Measurements from ENCODE around the gene SLC36A1.
"Not testable (repeated sequence)": the region's sequence is repeated elsewhere in the genome, so short reads cannot be mapped to it uniquely, and the experiment has no call there.

The SLC36A1 gene

DNA sequence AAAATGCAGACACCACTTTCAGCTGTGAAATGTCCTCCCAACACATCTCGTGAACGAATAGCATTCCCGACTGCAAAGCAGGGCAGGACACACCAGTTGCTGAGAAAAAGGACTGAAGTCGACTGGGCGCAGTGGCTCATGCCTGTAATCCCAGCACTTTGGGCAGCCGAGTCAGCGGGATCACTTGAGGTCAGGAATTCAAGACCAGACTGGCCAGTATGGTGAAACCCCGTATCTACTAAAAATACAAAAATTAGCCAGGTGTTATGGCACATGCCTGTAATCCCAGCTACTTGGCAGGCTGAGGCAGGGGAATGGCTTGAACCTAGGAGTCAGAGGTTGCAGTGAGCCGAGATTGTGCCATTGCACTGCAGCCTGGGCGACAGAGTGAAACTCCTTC lies 60.9 kb downstream of the SLC36A1 start:
- H3K4me1 ChIP-seq (ENCODE audit: control insufficient read depth, insufficient read depth, low read length); H3K27me3 ChIP-seq (ENCODE audit: control insufficient read depth in 1 of 2, insufficient read depth in 2 of 2, low read length in 2 of 2); H3K4me3 ChIP-seq (ENCODE audit: low read length in 2 of 2); H3K9ac ChIP-seq (ENCODE audit: low read length in 2 of 2); H3K36me3 ChIP-seq (ENCODE audit: control insufficient read depth in 2 of 2, insufficient read depth in 2 of 2, low read length in 2 of 2); H3K27ac ChIP-seq (ENCODE audit: low read length); H3K9me3 ChIP-seq (ENCODE audit: control insufficient read depth in 2 of 2, low read length in 2 of 2): not testable (repeated sequence)

DNA sequence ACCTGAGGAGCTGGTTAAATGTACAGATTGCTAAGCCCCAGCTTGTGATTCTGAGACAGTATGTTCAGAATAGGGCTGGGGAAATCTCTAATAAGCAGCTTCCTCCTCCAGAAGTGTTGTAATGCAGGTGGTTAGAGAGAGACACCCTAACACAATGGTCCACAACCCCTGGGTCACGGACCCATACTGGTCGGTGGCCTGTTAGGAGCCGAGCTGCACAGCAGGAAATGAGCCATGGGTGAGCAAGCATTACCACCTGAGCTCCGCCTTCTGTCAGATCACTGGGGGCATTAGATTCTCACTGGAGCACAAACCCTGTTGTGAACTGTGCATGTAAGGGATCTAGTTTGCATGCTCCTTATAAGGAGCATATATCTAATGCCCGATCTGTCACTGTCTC lies 61.8 kb downstream of the SLC36A1 start:
- no peak overlapping the region for H3K27ac ChIP-seq (ENCODE audit: low read length)
- H3K27me3 ChIP-seq (ENCODE audit: control insufficient read depth in 1 of 2, insufficient read depth in 2 of 2, low read length in 2 of 2), result no peaks in the 10 kb centered on the region
- peaks cover 0 to 4% of the 10 kb centered on the region in 2 donors for H3K36me3 ChIP-seq (ENCODE audit: control insufficient read depth in 2 of 2, insufficient read depth in 2 of 2, low read length in 2 of 2)
- H3K4me1 ChIP-seq (ENCODE audit: control insufficient read depth, insufficient read depth, low read length), result no peaks in the 10 kb centered on the region
- H3K4me3 ChIP-seq (ENCODE audit: low read length in 2 of 2), result no peak overlapping the region
- H3K9ac ChIP-seq (ENCODE audit: low read length in 2 of 2), result no peak overlapping the region
- no peaks in the 10 kb centered on the region for H3K9me3 ChIP-seq (ENCODE audit: control insufficient read depth in 2 of 2, low read length in 2 of 2)

DNA sequence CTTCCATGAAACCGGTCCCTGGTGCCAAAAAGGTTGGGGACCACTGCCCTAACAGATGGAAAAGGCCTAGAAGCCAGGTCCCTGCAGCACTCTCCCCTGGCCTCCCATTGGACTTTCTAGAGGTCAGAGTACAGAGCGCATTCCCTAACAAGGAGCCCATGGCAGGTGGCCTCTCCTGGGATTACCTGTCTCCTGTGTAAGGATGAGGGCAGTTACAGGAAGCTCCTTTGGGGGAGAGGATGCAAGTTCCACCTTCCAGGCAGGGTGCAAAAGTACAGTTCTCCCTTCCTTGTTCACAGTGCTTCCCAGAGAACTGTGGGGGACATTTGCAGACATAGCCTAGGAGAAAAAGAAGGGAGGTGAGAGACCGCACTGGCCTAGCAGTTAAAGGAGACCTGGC lies 62.4 kb downstream of the SLC36A1 start:
- Histone ChIP-seq H3K27me3 (ENCODE audit: control insufficient read depth in 1 of 2, insufficient read depth in 2 of 2, low read length in 2 of 2) (no peaks in the 10 kb centered on the region), H3K9me3 (ENCODE audit: control insufficient read depth in 2 of 2, low read length in 2 of 2) (no peaks in the 10 kb centered on the region), H3K4me3 (ENCODE audit: low read length in 2 of 2) (no peak overlapping the region), H3K4me1 (ENCODE audit: control insufficient read depth, insufficient read depth, low read length) (no peaks in the 10 kb centered on the region), H3K27ac (ENCODE audit: low read length) (no peak overlapping the region), H3K36me3 (ENCODE audit: control insufficient read depth in 2 of 2, insufficient read depth in 2 of 2, low read length in 2 of 2) (peaks cover 0 to 4% of the 10 kb centered on the region in 2 donors), H3K9ac (ENCODE audit: low read length in 2 of 2) (no peak overlapping the region)

DNA sequence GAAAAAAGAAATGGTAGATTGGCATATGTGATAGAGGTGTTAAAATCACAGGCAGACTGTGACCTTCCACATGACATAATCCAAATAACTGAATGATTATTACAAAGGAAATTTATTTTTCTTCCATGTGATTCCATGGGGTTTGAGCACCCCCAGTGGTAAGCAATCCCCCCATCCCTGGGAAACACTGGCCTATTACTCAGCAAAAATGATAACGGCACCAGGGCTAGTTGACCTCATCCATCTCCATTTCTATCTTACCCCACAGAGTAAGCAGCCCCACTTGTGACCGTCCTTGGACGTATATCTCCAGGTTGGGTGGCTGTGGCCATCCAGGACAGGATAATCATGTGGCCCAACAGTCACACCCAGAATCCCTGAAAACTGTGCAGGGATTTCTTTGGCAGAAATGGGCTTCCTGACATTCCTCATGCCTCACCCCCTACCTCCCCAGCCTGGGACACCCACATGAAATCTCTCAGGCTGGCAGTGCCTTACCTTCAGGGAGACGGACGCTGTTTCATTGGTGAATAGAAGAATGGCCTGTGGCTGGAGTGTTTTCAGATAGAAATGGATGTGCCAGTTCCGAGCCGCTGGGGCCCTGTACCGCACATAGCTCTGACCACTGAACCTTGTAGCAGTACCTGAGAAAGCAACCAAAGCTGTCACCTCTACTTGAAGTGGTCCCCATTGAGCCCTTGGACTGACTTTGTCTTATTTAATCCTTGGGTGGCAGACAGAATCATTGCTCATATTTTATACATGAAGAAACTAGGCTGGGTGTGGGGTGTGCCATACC lies 69.9 kb downstream of the SLC36A1 start:
- no peaks in the 10 kb centered on the region for H3K4me1 ChIP-seq (ENCODE audit: control insufficient read depth, insufficient read depth, low read length)
- no peak overlapping the region for H3K27ac ChIP-seq (ENCODE audit: low read length)
- H3K4me3 ChIP-seq (ENCODE audit: low read length in 2 of 2), result no peak overlapping the region
- no peaks in the 10 kb centered on the region for H3K36me3 ChIP-seq (ENCODE audit: control insufficient read depth in 2 of 2, insufficient read depth in 2 of 2, low read length in 2 of 2)
- H3K27me3 ChIP-seq (ENCODE audit: control insufficient read depth in 1 of 2, insufficient read depth in 2 of 2, low read length in 2 of 2), result no peaks in the 10 kb centered on the region
- no peak overlapping the region for H3K9ac ChIP-seq (ENCODE audit: low read length in 2 of 2)
- H3K9me3 ChIP-seq (ENCODE audit: control insufficient read depth in 2 of 2, low read length in 2 of 2), result no peaks in the 10 kb centered on the region

DNA sequence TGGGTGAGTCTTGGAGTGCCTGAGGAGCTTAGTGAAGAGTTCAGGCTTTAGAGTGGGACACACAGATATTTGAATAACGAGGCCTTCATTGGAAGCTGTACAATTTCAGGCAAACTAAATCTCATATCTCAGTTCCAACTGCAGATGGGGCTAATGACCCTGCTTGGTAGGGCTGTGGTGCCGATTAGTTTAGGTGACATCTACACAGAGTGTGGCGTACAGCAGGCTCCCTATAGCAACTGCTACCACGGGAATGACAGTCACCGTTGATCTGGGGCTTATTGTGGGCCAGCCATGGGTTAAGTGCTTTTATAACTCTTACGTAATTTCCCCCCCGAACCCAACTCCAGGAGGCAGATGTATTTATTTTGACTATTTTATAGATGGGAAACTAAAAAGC lies 72.9 kb downstream of the SLC36A1 start:
- no peaks in the 10 kb centered on the region for H3K27me3 ChIP-seq (ENCODE audit: control insufficient read depth in 1 of 2, insufficient read depth in 2 of 2, low read length in 2 of 2)
- H3K27ac ChIP-seq (ENCODE audit: low read length), result no peak overlapping the region
- H3K4me1 ChIP-seq (ENCODE audit: control insufficient read depth, insufficient read depth, low read length), result no peaks in the 10 kb centered on the region

GRCh38 chr5:151522226-151522625 lies 74.8 kb downstream of the SLC36A1 start:
- Histone ChIP-seq H3K4me1 (ENCODE audit: control insufficient read depth, insufficient read depth, low read length) (no peaks in the 10 kb centered on the region), H3K36me3 (ENCODE audit: control insufficient read depth in 2 of 2, insufficient read depth in 2 of 2, low read length in 2 of 2) (no peaks in the 10 kb centered on the region), H3K27ac (ENCODE audit: low read length) (no peak overlapping the region), H3K9me3 (ENCODE audit: control insufficient read depth in 2 of 2, low read length in 2 of 2) (no peaks in the 10 kb centered on the region), H3K9ac (ENCODE audit: low read length in 2 of 2) (no peak overlapping the region), H3K27me3 (ENCODE audit: control insufficient read depth in 1 of 2, insufficient read depth in 2 of 2, low read length in 2 of 2) (no peaks in the 10 kb centered on the region), H3K4me3 (ENCODE audit: low read length in 2 of 2) (no peak overlapping the region)

More for the DNA sequence above, 72.9 kb downstream of the SLC36A1 start:
- H3K4me3 ChIP-seq (ENCODE audit: low read length in 2 of 2), result no peak overlapping the region
- H3K9me3 ChIP-seq (ENCODE audit: control insufficient read depth in 2 of 2, low read length in 2 of 2), result no peaks in the 10 kb centered on the region
- no peak overlapping the region for H3K9ac ChIP-seq (ENCODE audit: low read length in 2 of 2)
- H3K36me3 ChIP-seq (ENCODE audit: control insufficient read depth in 2 of 2, insufficient read depth in 2 of 2, low read length in 2 of 2), result no peaks in the 10 kb centered on the region

DNA sequence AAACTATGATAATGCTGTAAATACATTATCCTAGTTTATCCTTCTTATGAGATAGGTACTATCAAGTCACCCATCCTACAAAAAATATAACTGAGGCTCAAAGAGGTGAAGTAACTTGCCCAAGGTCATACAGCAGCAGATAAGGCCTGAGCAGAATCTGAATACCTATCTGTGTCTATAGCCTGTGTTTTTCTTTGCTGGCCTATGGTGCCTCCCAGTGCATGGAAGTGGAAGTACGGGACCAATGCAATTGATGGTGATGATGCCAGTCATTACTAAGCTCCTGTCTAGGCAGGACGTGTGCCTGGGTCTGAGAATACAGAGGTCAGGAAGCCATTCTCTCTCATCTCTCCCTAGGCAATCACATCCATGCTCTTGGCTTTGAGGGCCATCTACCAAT lies 75.9 kb downstream of the SLC36A1 start:
- H3K9ac ChIP-seq (ENCODE audit: low read length in 2 of 2), result no peak overlapping the region
- no peak overlapping the region for H3K4me3 ChIP-seq (ENCODE audit: low read length in 2 of 2)
- H3K36me3 ChIP-seq (ENCODE audit: control insufficient read depth in 2 of 2, insufficient read depth in 2 of 2, low read length in 2 of 2), result no peaks in the 10 kb centered on the region
- H3K9me3 ChIP-seq (ENCODE audit: control insufficient read depth in 2 of 2, low read length in 2 of 2), result no peaks in the 10 kb centered on the region
- H3K27me3 ChIP-seq (ENCODE audit: control insufficient read depth in 1 of 2, insufficient read depth in 2 of 2, low read length in 2 of 2), result no peaks in the 10 kb centered on the region
- no peaks in the 10 kb centered on the region for H3K4me1 ChIP-seq (ENCODE audit: control insufficient read depth, insufficient read depth, low read length)
- no peak overlapping the region for H3K27ac ChIP-seq (ENCODE audit: low read length)

DNA sequence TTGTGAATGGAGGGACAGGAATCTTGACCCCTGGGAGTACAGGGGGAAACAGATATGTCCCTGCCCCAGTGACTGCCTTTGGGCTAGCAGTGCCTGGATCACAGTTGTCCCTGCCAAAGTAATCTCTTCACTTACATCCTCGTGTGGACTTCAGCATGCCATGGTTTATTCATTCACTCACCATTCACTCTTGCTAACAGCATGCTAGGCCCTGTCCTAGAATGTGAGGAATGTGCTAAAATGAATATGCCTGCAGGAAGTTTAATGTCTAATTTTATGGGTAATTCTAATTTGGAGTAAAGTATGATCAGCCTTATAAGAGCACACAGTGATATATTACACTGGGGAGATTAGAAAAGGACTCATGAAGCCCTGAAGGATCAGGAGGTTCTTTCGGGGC lies 80.8 kb downstream of the SLC36A1 start:
- no peaks in the 10 kb centered on the region for H3K27me3 ChIP-seq (ENCODE audit: control insufficient read depth in 1 of 2, insufficient read depth in 2 of 2, low read length in 2 of 2)
- no peak overlapping the region for H3K9ac ChIP-seq (ENCODE audit: low read length in 2 of 2)
- no peaks in the 10 kb centered on the region for H3K9me3 ChIP-seq (ENCODE audit: control insufficient read depth in 2 of 2, low read length in 2 of 2)
- H3K27ac ChIP-seq (ENCODE audit: low read length), result no peak overlapping the region
- H3K4me1 ChIP-seq (ENCODE audit: control insufficient read depth, insufficient read depth, low read length), result no peaks in the 10 kb centered on the region
- no peaks in the 10 kb centered on the region for H3K36me3 ChIP-seq (ENCODE audit: control insufficient read depth in 2 of 2, insufficient read depth in 2 of 2, low read length in 2 of 2)
- H3K4me3 ChIP-seq (ENCODE audit: low read length in 2 of 2), result no peak overlapping the region

GRCh38 chr5:151528996-151529395 lies 81.6 kb downstream of the SLC36A1 start:
- Histone ChIP-seq H3K4me3 (ENCODE audit: low read length in 2 of 2) (no peak overlapping the region), H3K27me3 (ENCODE audit: control insufficient read depth in 1 of 2, insufficient read depth in 2 of 2, low read length in 2 of 2) (no peaks in the 10 kb centered on the region), H3K9me3 (ENCODE audit: control insufficient read depth in 2 of 2, low read length in 2 of 2) (no peaks in the 10 kb centered on the region), H3K9ac (ENCODE audit: low read length in 2 of 2) (no peak overlapping the region), H3K4me1 (ENCODE audit: control insufficient read depth, insufficient read depth, low read length) (no peaks in the 10 kb centered on the region), H3K36me3 (ENCODE audit: control insufficient read depth in 2 of 2, insufficient read depth in 2 of 2, low read length in 2 of 2) (no peaks in the 10 kb centered on the region), H3K27ac (ENCODE audit: low read length) (no peak overlapping the region)

GRCh38 chr5:151531581-151531980 lies 84.2 kb downstream of the SLC36A1 start:
- H3K9me3 ChIP-seq (ENCODE audit: control insufficient read depth in 2 of 2, low read length in 2 of 2), result no peaks in the 10 kb centered on the region
- H3K4me1 ChIP-seq (ENCODE audit: control insufficient read depth, insufficient read depth, low read length), result no peaks in the 10 kb centered on the region
- H3K27ac ChIP-seq (ENCODE audit: low read length), result no peak overlapping the region
- H3K27me3 ChIP-seq (ENCODE audit: control insufficient read depth in 1 of 2, insufficient read depth in 2 of 2, low read length in 2 of 2), result no peaks in the 10 kb centered on the region
- H3K36me3 ChIP-seq (ENCODE audit: control insufficient read depth in 2 of 2, insufficient read depth in 2 of 2, low read length in 2 of 2), result no peaks in the 10 kb centered on the region
- H3K9ac ChIP-seq (ENCODE audit: low read length in 2 of 2), result no peak overlapping the region
- no peak overlapping the region for H3K4me3 ChIP-seq (ENCODE audit: low read length in 2 of 2)

DNA sequence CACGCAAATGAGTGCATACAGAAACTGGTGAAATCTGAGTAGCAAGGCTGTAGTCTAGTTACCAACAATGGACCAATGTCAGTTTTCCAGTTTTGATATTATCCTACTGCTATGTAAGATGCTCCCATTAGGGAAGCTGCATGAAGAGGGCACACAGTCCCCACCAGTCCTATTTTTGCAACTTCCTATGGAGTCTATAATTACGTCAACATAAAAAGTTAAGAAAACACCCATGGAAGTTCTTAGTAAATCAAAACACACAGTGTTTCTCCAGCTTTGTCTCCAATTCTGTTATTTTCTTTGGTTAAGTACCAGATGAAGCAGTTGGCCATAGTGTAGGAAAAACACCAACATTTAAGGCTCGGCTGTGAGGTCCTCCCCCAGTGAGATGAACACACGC lies 85.0 kb downstream of the SLC36A1 start:
- H3K4me1 ChIP-seq (ENCODE audit: control insufficient read depth, insufficient read depth, low read length), result no peaks in the 10 kb centered on the region
- no peak overlapping the region for H3K9ac ChIP-seq (ENCODE audit: low read length in 2 of 2)
- H3K36me3 ChIP-seq (ENCODE audit: control insufficient read depth in 2 of 2, insufficient read depth in 2 of 2, low read length in 2 of 2), result no peaks in the 10 kb centered on the region
- H3K4me3 ChIP-seq (ENCODE audit: low read length in 2 of 2), result no peak overlapping the region
- no peaks in the 10 kb centered on the region for H3K9me3 ChIP-seq (ENCODE audit: control insufficient read depth in 2 of 2, low read length in 2 of 2)
- no peak overlapping the region for H3K27ac ChIP-seq (ENCODE audit: low read length)
- H3K27me3 ChIP-seq (ENCODE audit: control insufficient read depth in 1 of 2, insufficient read depth in 2 of 2, low read length in 2 of 2), result no peaks in the 10 kb centered on the region

Data from stomach smooth muscle (tissue), 2 donors.